ENCODE measurements around the gene RCN1. TPM values are rescaled to one million over a fixed set of nuclear protein-coding genes. Genes with fewer than 3 reads are reported as not detected.

The RCN1 gene
- total and polyA plus RNA-seq, 2 donors (not counting 3 experiments of a cell fraction or from before 2014, with no cell fraction given): 174 to 285 TPM

GRCh38 chr11:32101791-32102190 is 10.9 kb downstream of the RCN1 start:
- H3K9ac ChIP-seq (replicated peaks; ENCODE audit: extremely low read depth, insufficient read depth, low read length): no peak overlapping the region
- no peaks in the 10 kb centered on the region for H3K9me3 ChIP-seq (replicated peaks; ENCODE audit: control insufficient read depth, insufficient read depth, low read length)
- no peaks in the 10 kb centered on the region for H3K27me3 ChIP-seq (ENCODE audit: control insufficient read depth in 2 of 2, insufficient read depth in 2 of 2, low read length in 2 of 2)
- no peaks in the 10 kb centered on the region for H4K20me1 ChIP-seq (replicated peaks; ENCODE audit: control insufficient read depth, extremely low read depth, insufficient read depth, low read length)
- no peak overlapping the region for H3K4me3 ChIP-seq (replicated peaks in 1 of 3; ENCODE audit: insufficient read depth in 1 of 3, low read depth in 1 of 3, low read length in 3 of 3)
- no peak overlapping the region for H3K27ac ChIP-seq (ENCODE audit: insufficient read depth, low read depth, low read length)
- peaks cover 32% of the 10 kb centered on the region for H3K4me1 ChIP-seq (ENCODE audit: control insufficient read depth, extremely low read depth, insufficient read depth, low read length)
- no peak for TF ChIP-seq POLR2A (IDR thresholded peaks at IDR 0.05; ENCODE audit: low read depth, low read length)
- TF ChIP-seq MYC (IDR thresholded peaks at IDR 0.05; ENCODE audit: low read depth, low read length): no peak
- TF ChIP-seq, protein P1, sequence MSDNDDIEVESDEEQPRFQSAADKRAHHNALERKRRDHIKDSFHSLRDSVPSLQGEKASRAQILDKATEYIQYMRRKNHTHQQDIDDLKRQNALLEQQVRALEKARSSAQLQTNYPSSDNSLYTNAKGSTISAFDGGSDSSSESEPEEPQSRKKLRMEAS (IDR thresholded peaks at IDR 0.05; ENCODE audit: insufficient read depth, insufficient read length): no peak
- no peak for TF ChIP-seq POLR2AphosphoS5 (IDR thresholded peaks at IDR 0.05; ENCODE audit: insufficient read depth, low read depth, low read length)
- no peak for TF ChIP-seq JUN (IDR thresholded peaks at IDR 0.05; ENCODE audit: borderline replicate concordance, insufficient read depth, insufficient read length, low read depth)
- no peak for TF ChIP-seq EZH2 (IDR thresholded peaks at IDR 0.05; ENCODE audit: borderline replicate concordance, low read depth, low read length, severe bottlenecking)
- no peak for TF ChIP-seq GATA2 (IDR thresholded peaks at IDR 0.05; ENCODE audit: insufficient read depth, insufficient read length, low read depth, low read length)
- no peak for TF ChIP-seq FOS (IDR thresholded peaks at IDR 0.05; ENCODE audit: borderline replicate concordance, insufficient read depth, low read length)
- TF ChIP-seq CTCF (IDR thresholded peaks at IDR 0.05; ENCODE audit: extremely low read depth in 1 of 2, insufficient read depth in 1 of 2, low read depth in 1 of 2, low read length in 2 of 2): no peak
- peaks cover 13% of the 10 kb centered on the region for H3K79me2 ChIP-seq (ENCODE audit: control insufficient read depth, insufficient read depth, low read length)
- no peak overlapping the region for H2AFZ ChIP-seq (ENCODE audit: low read depth, low read length)
- ChIA-PET POLR2A (interaction anchor here (0.6 to 2.5 kb wide), 2 partner anchors 11 to 697 kb away, joined by 5 to 11 read pairs; partner anchors contain the start of gene RCN1), CTCF (interaction anchor here (0.7 to 3.0 kb wide), 6 partner anchors 11 to 74 kb away, joined by 3 to 13 read pairs (median 5); partner anchors contain the start of gene RCN1)
- no peak overlapping the region for H3K4me2 ChIP-seq (ENCODE audit: insufficient read depth, low read length)
- DNase-seq (ENCODE audit: low read depth, low spot score): no peak
- no TSS peak for BruUV-seq (replicated peaks)
- intact Hi-C loops (cut with micrococcal nuclease): loop anchor here (5.0 kb wide), 1 partner anchor 51 kb away; no protein-coding TSS in a partner anchor
- H3K36me3 ChIP-seq (ENCODE audit: control insufficient read depth in 2 of 2, extremely low read depth in 1 of 2, insufficient read depth in 2 of 2, low read length in 2 of 2): peaks cover 28 to 36% of the 10 kb centered on the region in 2 experiments
- H3K9me1 ChIP-seq (replicated peaks; ENCODE audit: control insufficient read depth, extremely low read depth, insufficient read depth, low read length): no peaks in the 10 kb centered on the region
- no peak for FAIRE-seq
- dilution Hi-C loops (cut with MboI; ENCODE audit: extremely low pct_ligation_motif_present, low sequenced_read_pairs): no loop called here
